AG10803 (cell line): ENCODE data around the gene TMEM94.

Experiments
- DNase-seq: peaks from one replicate; pipeline ENCODE4 v3.0.0; 2010; ENCODE audit warnings: low read depth
- H3K4me3 ChIP-seq: 2 replicates; pipeline ENCODE4 v1.5.1; 2011; ENCODE audit warnings: mild to moderate bottlenecking, low read length, control low read depth
- TF ChIP-seq, protein P1 (sequence below): conservative IDR thresholded peaks from 2 replicates; pipeline ENCODE4 v1.5.1; 2011; ENCODE audit warnings: mild to moderate bottlenecking, low read length, control low read depth, inconsistent platforms

The TMEM94 gene

DNA sequence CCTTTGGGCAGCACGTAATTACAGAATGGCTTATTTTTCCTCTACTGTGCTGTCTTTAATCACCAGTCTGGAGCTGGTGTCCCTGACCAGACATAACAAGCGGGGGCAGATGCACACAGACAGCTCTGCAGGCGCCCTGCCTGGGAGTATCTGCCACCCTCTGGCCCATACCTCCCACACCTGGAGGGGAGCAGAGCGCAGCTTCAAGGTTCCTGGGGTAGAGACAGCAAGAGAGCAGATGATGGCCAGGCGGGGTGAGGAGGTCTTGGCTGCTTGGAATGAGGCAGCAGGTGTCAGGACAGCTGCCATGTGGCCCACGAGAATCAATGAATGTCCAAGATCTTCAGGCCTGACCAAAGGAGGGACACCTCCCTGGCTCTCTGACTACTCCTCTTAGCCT, 23.8 kb downstream of the TMEM94 start:
- no peak overlapping the region for H3K4me3 ChIP-seq
- TF ChIP-seq, protein P1, sequence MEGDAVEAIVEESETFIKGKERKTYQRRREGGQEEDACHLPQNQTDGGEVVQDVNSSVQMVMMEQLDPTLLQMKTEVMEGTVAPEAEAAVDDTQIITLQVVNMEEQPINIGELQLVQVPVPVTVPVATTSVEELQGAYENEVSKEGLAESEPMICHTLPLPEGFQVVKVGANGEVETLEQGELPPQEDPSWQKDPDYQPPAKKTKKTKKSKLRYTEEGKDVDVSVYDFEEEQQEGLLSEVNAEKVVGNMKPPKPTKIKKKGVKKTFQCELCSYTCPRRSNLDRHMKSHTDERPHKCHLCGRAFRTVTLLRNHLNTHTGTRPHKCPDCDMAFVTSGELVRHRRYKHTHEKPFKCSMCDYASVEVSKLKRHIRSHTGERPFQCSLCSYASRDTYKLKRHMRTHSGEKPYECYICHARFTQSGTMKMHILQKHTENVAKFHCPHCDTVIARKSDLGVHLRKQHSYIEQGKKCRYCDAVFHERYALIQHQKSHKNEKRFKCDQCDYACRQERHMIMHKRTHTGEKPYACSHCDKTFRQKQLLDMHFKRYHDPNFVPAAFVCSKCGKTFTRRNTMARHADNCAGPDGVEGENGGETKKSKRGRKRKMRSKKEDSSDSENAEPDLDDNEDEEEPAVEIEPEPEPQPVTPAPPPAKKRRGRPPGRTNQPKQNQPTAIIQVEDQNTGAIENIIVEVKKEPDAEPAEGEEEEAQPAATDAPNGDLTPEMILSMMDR: no peak
- no peak for DNase-seq

DNA sequence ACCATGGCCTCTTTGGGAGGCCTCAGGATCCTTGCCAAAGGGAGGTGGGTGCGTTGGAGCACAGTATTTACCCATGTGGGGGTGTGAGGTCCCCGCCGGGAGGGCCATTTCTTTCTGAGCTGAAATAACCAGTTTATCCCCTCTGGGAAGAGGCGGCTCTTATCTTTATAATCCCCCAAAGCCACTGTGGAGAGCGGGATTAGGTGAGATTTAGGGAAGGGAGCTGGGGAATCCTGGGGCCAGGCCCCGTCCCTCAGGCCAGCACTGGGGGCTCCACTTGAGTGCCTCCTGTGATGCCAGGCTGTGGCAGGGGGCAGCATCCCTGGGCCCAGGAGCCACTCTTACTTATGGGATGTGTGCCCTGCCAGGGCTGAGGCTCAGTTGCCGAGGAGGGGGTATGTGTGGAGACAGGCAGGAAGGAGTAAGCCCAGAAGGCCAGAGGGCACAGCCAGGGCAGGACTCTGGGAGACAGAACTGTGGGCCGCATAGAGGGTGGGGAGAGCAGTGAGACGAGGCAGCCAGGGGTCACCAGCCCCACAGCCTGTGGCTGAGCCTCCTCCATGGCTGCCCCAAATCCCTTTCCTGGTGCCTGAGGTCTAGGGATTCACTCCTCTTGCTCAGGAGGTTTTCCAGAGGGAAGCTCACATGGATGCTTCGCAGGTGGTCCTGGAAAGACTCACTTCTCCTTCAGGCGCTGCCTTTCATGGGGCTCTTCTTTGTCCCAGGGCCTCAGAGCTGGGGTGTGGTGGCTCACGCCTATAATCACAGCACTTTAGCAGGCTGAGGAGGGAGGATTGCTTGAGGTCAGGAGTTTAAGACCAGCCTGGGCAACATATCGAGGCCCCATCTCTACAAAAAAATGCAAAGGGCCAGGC, 25.0 kb downstream of the TMEM94 start:
- no peak for DNase-seq
- TF ChIP-seq, protein P1: no peak
- no peak overlapping the region for H3K4me3 ChIP-seq

- H3K4me3 ChIP-seq: no peak overlapping the region
- TF ChIP-seq, protein P1: no peak
- DNase-seq: no peak
Observed at GRCh38 chr17:75482098-75482942, 25.9 kb downstream of the TMEM94 start.

DNA sequence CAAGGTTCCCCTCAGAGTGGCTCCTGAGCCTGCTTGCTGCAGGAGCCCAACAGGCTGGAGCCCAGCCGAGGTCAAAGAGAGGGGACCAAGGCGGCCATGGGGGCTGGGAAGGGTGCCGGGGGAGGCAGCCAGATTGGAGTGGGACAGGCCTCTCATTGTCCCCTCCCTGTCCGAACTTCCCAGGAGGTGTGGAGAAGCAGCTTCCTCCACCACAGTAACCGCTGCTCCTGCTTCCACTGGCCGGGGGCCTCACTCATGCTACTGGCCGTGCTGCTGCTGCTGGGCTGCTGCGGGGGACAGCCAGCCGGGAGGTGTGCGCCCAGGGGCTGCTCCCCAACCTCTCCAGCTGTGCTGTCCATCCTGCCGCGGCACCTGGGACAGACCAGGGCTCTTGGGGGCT, 29.3 kb downstream of the TMEM94 start:
- DNase-seq: no peak
- no peak overlapping the region for H3K4me3 ChIP-seq
- TF ChIP-seq, protein P1: no peak

GRCh38 chr17:75486151-75486550, 29.7 kb downstream of the TMEM94 start:
- TF ChIP-seq, protein P1: no peak
- H3K4me3 ChIP-seq: no peak overlapping the region
- no peak for DNase-seq

- no peak overlapping the region for H3K4me3 ChIP-seq
- TF ChIP-seq, protein P1: no peak
- no peak for DNase-seq
Observed at GRCh38 chr17:75486951-75487350, 30.5 kb downstream of the TMEM94 start.
